Lung (tissue), 12 donors: ENCODE data around the gene DAAM1. TPM values are rescaled to one million over a fixed set of nuclear protein-coding genes. Genes with fewer than 3 reads are reported as not detected.

Experiments
- ATAC-seq: fragments of 200-7000 bp; cut with Tn5 transposase; one replicate; pipeline ENCODE4 v1.9.1; 2020; ENCODE audit warnings: moderate number of reproducible peaks; ENCODE audit not compliant: insufficient read depth, low FRiP score
- DNase-seq, 3 donors: peaks; one replicate each; pipeline ENCODE4 v3.0.0-alpha.2; 2013 to 2017
- H3K27ac ChIP-seq, 2 donors: one replicate each; pipeline ENCODE4 v1.5.1; 2013; ENCODE audit warnings: mild to moderate bottlenecking in 2 of 2, moderate library complexity in 2 of 2, control low read depth in 1 of 2, inconsistent platforms in 1 of 2, low read depth in 1 of 2, low read length in 1 of 2
- H3K27me3 ChIP-seq, 3 donors: one replicate each; pipeline ENCODE4 v1.5.1; 2013; ENCODE audit warnings: low read length in 2 of 3; ENCODE audit not compliant: control insufficient read depth in 3 of 3, insufficient read depth in 3 of 3
- H3K36me3 ChIP-seq, 4 donors: one replicate each; pipeline ENCODE4 v1.5.1; 2013; ENCODE audit warnings: low read length in 4 of 4, mild to moderate bottlenecking in 1 of 4, moderate library complexity in 1 of 4; ENCODE audit not compliant: control insufficient read depth in 4 of 4, insufficient read depth in 4 of 4
- H3K4me1 ChIP-seq, 5 donors: one replicate each; pipeline ENCODE4 v1.5.1; 2013; ENCODE audit warnings: low read length in 5 of 5, mild to moderate bottlenecking in 2 of 5, moderate library complexity in 1 of 5; ENCODE audit not compliant: control insufficient read depth in 5 of 5, insufficient read depth in 5 of 5
- H3K4me3 ChIP-seq: one replicate; pipeline ENCODE4 v1.5.1; 2013; ENCODE audit warnings: mild to moderate bottlenecking, control low read depth, moderate library complexity
- H3K9ac ChIP-seq, 2 donors: one replicate each; pipeline ENCODE4 v1.5.1; 2013; ENCODE audit warnings: low read length in 2 of 2, control low read depth in 1 of 2; ENCODE audit not compliant: insufficient read depth in 1 of 2
- H3K9me3 ChIP-seq, 4 donors: one replicate each; pipeline ENCODE4 v1.5.1; 2013; ENCODE audit warnings: low read length in 3 of 4, mild to moderate bottlenecking in 1 of 4, moderate library complexity in 1 of 4; ENCODE audit not compliant: control insufficient read depth in 4 of 4, insufficient read depth in 3 of 4
- CTCF ChIP-seq: IDR thresholded peaks from 2 replicates; pipeline ENCODE4 v1.5.1; 2012; ENCODE audit warnings: mild to moderate bottlenecking; ENCODE audit errors: control extremely low read depth, extremely low read depth
- WGBS, 2 donors: extraction: QIAGEN DNeasy Blood & Tissue Kit; methylation state at CpG; one replicate each; pipeline ENCODE4 v1.1.7; 2013; 5-methylcytosine and 5-hydroxymethylcytosine counted together
- polyA plus RNA-seq, 2 donors: library from polyadenylated mRNA; stranded (reverse); fragments of 200-250 nt; gene quantifications; one replicate each; pipeline ENCODE4 v1.2.1, GENCODE V29; 2013
- total RNA-seq, 2 donors: library from RNA; depleted of rRNA in 1 of 2; stranded (reverse); fragments of >200 nt in 1 of 2; gene quantifications; one replicate each; pipeline ENCODE4 v1.2.1, GENCODE V29; 2014 to 2021
- donor health status: control.
- donor health status: control.
- donor health status: Bipolar disorder and iron deficiency.
- donor health status: healthy.
- donor health status: DM: yes; HTN: yes; CAD: no.

DAAM1 gene
- total and polyA plus RNA-seq, 4 donors, result 10.3 to 84.6 (median 32.6) TPM

- 83 to 91% methylated on average over 5 of the region's 5 CpGs for WGBS, 2 donors
- no peak overlapping the region for H3K9ac ChIP-seq
Observed at GRCh38 chr14:59415836-59416602, 227.6 kb downstream of the DAAM1 start.

GRCh38 chr14:59417311-59417710 lies 228.8 kb downstream of the DAAM1 start:
- Histone ChIP-seq H3K4me3 (no peak overlapping the region), H3K4me1 (peaks cover 0 to 9% (median 2%) of the 10 kb centered on the region in 5 donors), H3K27me3 (no peaks in the 10 kb centered on the region), H3K36me3 (no peaks in the 10 kb centered on the region), H3K9me3 (no peaks in the 10 kb centered on the region), H3K9ac (no peak overlapping the region), H3K27ac (no peak overlapping the region)
- no peak for TF ChIP-seq CTCF
- DNase-seq, result no peak
- WGBS, 2 donors, result 79 to 80% methylated on average over 6 of the region's 6 CpGs
- no peak for ATAC-seq

More at GRCh38 chr14:59415836-59416602, 227.6 kb downstream of the DAAM1 start:
- DNase-seq (no peak), ATAC-seq (no peak)
- Histone ChIP-seq H3K27ac (no peak overlapping the region), H3K36me3 (no peaks in the 10 kb centered on the region), H3K4me3 (no peak overlapping the region), H3K4me1 (peaks cover 0 to 9% (median 0%) of the 10 kb centered on the region in 5 donors), H3K9me3 (no peaks in the 10 kb centered on the region), H3K27me3 (no peaks in the 10 kb centered on the region)
- TF ChIP-seq CTCF, result no peak

GRCh38 chr14:59419303-59419702 lies 230.8 kb downstream of the DAAM1 start:
- Histone ChIP-seq H3K4me3 (no peak overlapping the region), H3K27ac (no peak overlapping the region), H3K9me3 (no peaks in the 10 kb centered on the region), H3K4me1 (peaks cover 0 to 9% (median 6%) of the 10 kb centered on the region in 5 donors), H3K36me3 (no peaks in the 10 kb centered on the region), H3K9ac (no peak overlapping the region), H3K27me3 (no peaks in the 10 kb centered on the region)
- no peak for TF ChIP-seq CTCF
- 75 to 93% methylated on average over 2 of the region's 2 CpGs for WGBS, 2 donors
- peak; percentile 29 to 78 (median 67) for DNase-seq
- ATAC-seq, result no peak
